Astrocyte (in vitro differentiated cells and primary cell): ENCODE measurements around the gene TMBIM1. TPM values are rescaled to one million over a fixed set of nuclear protein-coding genes. Genes with fewer than 3 reads are reported as not detected.

ENCODE experiments used
- DNase-seq: peaks from one replicate; pipeline ENCODE4 v3.0.0-alpha.2; 2010; ENCODE audit warnings: low read depth
- FAIRE-seq: peaks from 2 replicates; lab custom pipeline; 2011; peaks lifted over from hg19 to GRCh38; lab: Jason Lieb, UNC
- H2AFZ ChIP-seq: 2 replicates; pipeline ENCODE4 v1.6.0; 2012; ENCODE audit warnings: low read depth, low read length, inconsistent platforms
- H3K27ac ChIP-seq: 2 replicates; pipeline ENCODE4 v1.5.1; 2011; ENCODE audit warnings: low read depth, low read length, inconsistent platforms
- H3K27me3 ChIP-seq: 2 replicates; pipeline ENCODE4 v1.6.0; 2011; ENCODE audit warnings: low read length, inconsistent platforms; ENCODE audit not compliant: insufficient read depth
- H3K36me3 ChIP-seq: 2 replicates; pipeline ENCODE4 v1.5.1; 2011; ENCODE audit warnings: low read length, inconsistent platforms; ENCODE audit not compliant: insufficient read depth
- H3K4me1 ChIP-seq: 2 replicates; pipeline ENCODE4 v1.5.1; 2011; ENCODE audit warnings: low read length, inconsistent platforms; ENCODE audit not compliant: insufficient read depth
- H3K4me2 ChIP-seq: 2 replicates; pipeline ENCODE4 v1.6.0; 2012; ENCODE audit warnings: low read length, inconsistent platforms
- H3K4me3 ChIP-seq: 2 replicates; pipeline ENCODE4 v1.5.1; 2011; ENCODE audit warnings: low read depth, mild to moderate bottlenecking, low read length, inconsistent platforms; ENCODE audit not compliant: insufficient read depth
- H3K79me2 ChIP-seq: 2 replicates; pipeline ENCODE4 v1.6.0; 2012; ENCODE audit warnings: mild to moderate bottlenecking, low read length, inconsistent platforms; ENCODE audit not compliant: insufficient read depth
- H3K9ac ChIP-seq: 2 replicates; pipeline ENCODE4 v1.6.0; 2012; ENCODE audit warnings: mild to moderate bottlenecking, low read length, inconsistent platforms
- H3K9me3 ChIP-seq: 2 replicates; pipeline ENCODE4 v1.5.1; 2012; ENCODE audit warnings: low read depth, mild to moderate bottlenecking, low read length, inconsistent platforms; ENCODE audit not compliant: insufficient read depth
- H4K20me1 ChIP-seq: 2 replicates; pipeline ENCODE4 v1.6.0; 2012; ENCODE audit warnings: low read length, inconsistent platforms; ENCODE audit not compliant: insufficient read depth
- H3K27ac Mint-ChIP-seq: one replicate; pipeline ENCODE4 v1.8.0; 2021; ENCODE audit warnings: mild to moderate bottlenecking, mixed read lengths; ENCODE audit not compliant: unreplicated experiment
- H3K27me3 Mint-ChIP-seq: one replicate; pipeline ENCODE4 v1.8.0; 2021; ENCODE audit warnings: low read depth, mixed read lengths; ENCODE audit not compliant: unreplicated experiment
- H3K36me3 Mint-ChIP-seq: one replicate; pipeline ENCODE4 v1.8.0; 2021; ENCODE audit warnings: low read depth, mixed read lengths; ENCODE audit not compliant: unreplicated experiment
- H3K4me1 Mint-ChIP-seq: one replicate; pipeline ENCODE4 v1.8.0; 2021; ENCODE audit warnings: low read depth, mixed read lengths; ENCODE audit not compliant: unreplicated experiment
- H3K4me3 Mint-ChIP-seq: one replicate; pipeline ENCODE4 v1.8.0; 2021; ENCODE audit warnings: mild to moderate bottlenecking, moderate library complexity, mixed read lengths; ENCODE audit not compliant: unreplicated experiment
- H3K9me3 Mint-ChIP-seq: one replicate; pipeline ENCODE4 v1.8.0; 2021; ENCODE audit warnings: mild to moderate bottlenecking, mixed read lengths; ENCODE audit not compliant: unreplicated experiment
- CTCF ChIP-seq: IDR thresholded peaks from 2 replicates; pipeline ENCODE4 v1.5.1; 2011; ENCODE audit warnings: low read depth, mild to moderate bottlenecking, inconsistent platforms, low read length, moderate library complexity; ENCODE audit not compliant: insufficient read depth
- EZH2 ChIP-seq: IDR thresholded peaks from 2 replicates; pipeline ENCODE4 v1.6.1; 2012; ENCODE audit warnings: mild to moderate bottlenecking, low read length, inconsistent platforms; ENCODE audit not compliant: insufficient read depth
- total RNA-seq: library from RNA; stranded (reverse); gene quantifications from 2 replicates; pipeline ENCODE4 v1.2.1, GENCODE V29; 2021

Gene TMBIM1
- total RNA-seq, 1 donor from 2014 or later = 37.2 TPM

GRCh38 chr2:218271865-218272530, 20.3 kb downstream of the TMBIM1 start:
- Histone ChIP-seq H3K9me3 (no peaks in the 10 kb centered on the region), H4K20me1 (peaks cover 17% of the 10 kb centered on the region), H3K27ac (no peak overlapping the region), H3K4me2 (peak overlapping the region; percentile 87), H3K4me3 (no peak overlapping the region), H2AFZ (no peak overlapping the region), H3K4me1 (peaks cover 17% of the 10 kb centered on the region), H3K27me3 (no peaks in the 10 kb centered on the region), H3K36me3 (peaks cover 30% of the 10 kb centered on the region), H3K79me2 (peaks cover 37% of the 10 kb centered on the region), H3K9ac (peak overlapping the region; percentile 86)
- Mint-ChIP-seq H3K27me3 (no peaks in the 10 kb centered on the region), H3K4me1 (peaks cover 12% of the 10 kb centered on the region), H3K9me3 (no peaks in the 10 kb centered on the region), H3K36me3 (peaks cover 14% of the 10 kb centered on the region), H3K4me3 (peak overlapping the region; percentile 98), H3K27ac (no peak overlapping the region)
- DNase-seq (no peak), FAIRE-seq (no peak)
- TF ChIP-seq CTCF (no peak), EZH2 (no peak)

GRCh38 chr2:218271487-218271797, 20.9 kb downstream of the TMBIM1 start:
- Histone ChIP-seq H3K9me3 (no peaks in the 10 kb centered on the region), H4K20me1 (peaks cover 21% of the 10 kb centered on the region), H3K79me2 (peaks cover 37% of the 10 kb centered on the region), H3K9ac (peak overlapping the region; percentile 86), H3K27me3 (no peaks in the 10 kb centered on the region), H3K4me2 (peak overlapping the region; percentile 87), H3K27ac (no peak overlapping the region), H3K36me3 (peaks cover 32% of the 10 kb centered on the region), H3K4me1 (peaks cover 17% of the 10 kb centered on the region), H3K4me3 (peak overlapping the region; percentile 73), H2AFZ (no peak overlapping the region)
- no peak for FAIRE-seq
- H3K36me3 Mint-ChIP-seq = peaks cover 15% of the 10 kb centered on the region
- no peak for TF ChIP-seq EZH2
- no peak for TF ChIP-seq CTCF
- H3K27me3 Mint-ChIP-seq = no peaks in the 10 kb centered on the region
- H3K27ac Mint-ChIP-seq = peak overlapping the region; percentile 1
- no peak for DNase-seq
- H3K9me3 Mint-ChIP-seq = no peaks in the 10 kb centered on the region
- peaks cover 12% of the 10 kb centered on the region for H3K4me1 Mint-ChIP-seq
- peak overlapping the region; percentile 98 for H3K4me3 Mint-ChIP-seq

GRCh38 chr2:218270721-218271486, 21.4 kb downstream of the TMBIM1 start:
- FAIRE-seq (no peak), DNase-seq (no peak)
- Histone ChIP-seq H3K9me3 (no peaks in the 10 kb centered on the region), H3K4me1 (peaks cover 17% of the 10 kb centered on the region), H3K9ac (peak overlapping the region; percentile 86), H3K27me3 (no peaks in the 10 kb centered on the region), H2AFZ (peak overlapping the region; percentile 81), H3K4me2 (peak overlapping the region; percentile 87), H3K79me2 (peaks cover 37% of the 10 kb centered on the region), H3K4me3 (peak overlapping the region; percentile 73), H3K27ac (peak overlapping the region; percentile 11), H3K36me3 (peaks cover 34% of the 10 kb centered on the region), H4K20me1 (peaks cover 26% of the 10 kb centered on the region)
- Mint-ChIP-seq H3K4me3 (peak overlapping the region; percentile 98), H3K27me3 (no peaks in the 10 kb centered on the region), H3K27ac (peak overlapping the region; percentile 85), H3K9me3 (no peaks in the 10 kb centered on the region), H3K4me1 (peaks cover 10% of the 10 kb centered on the region), H3K36me3 (peaks cover 18% of the 10 kb centered on the region)
- TF ChIP-seq EZH2 = no peak
- no peak for TF ChIP-seq CTCF
